H1 (cell line): ENCODE data around the gene THOC6. TPM values are rescaled to one million over a fixed set of nuclear protein-coding genes. Genes with fewer than 3 reads are reported as not detected.

ENCODE experiments used
- CTCF ChIA-PET: fragments of 300-600 bp; sonication (Branson Sonifier 250); formaldehyde crosslinking; loops from one replicate; lab custom pipeline; 2021; ENCODE audit not compliant: partially characterized antibody; lab: Charles Lee
- POLR2A ChIA-PET: fragments of 300-600 bp; sonication (Branson Sonifier 250); formaldehyde crosslinking; loops from one replicate; lab custom pipeline; 2021; ENCODE audit warnings: inconsistent platforms; ENCODE audit not compliant: partially characterized antibody; lab: Charles Lee
- DNase-seq, 2 experiments: peaks; one replicate each; pipeline versions ENCODE4 v3.0.0 to v3.0.0-alpha.2; 2010 to 2022; ENCODE audit warnings: low spot score in 2 of 2, low read depth in 1 of 2, mixed read lengths in 1 of 2
- FAIRE-seq: peaks from 2 replicates; lab custom pipeline; 2011; peaks lifted over from hg19 to GRCh38; lab: Jason Lieb, UNC
- H2AFZ ChIP-seq: 2 replicates; pipeline ENCODE4 v1.8.1; 2012; ENCODE audit warnings: low read length, inconsistent platforms
- H2AK5ac ChIP-seq: 2 replicates; pipeline ENCODE4 v1.6.1; 2013; ENCODE audit warnings: low read depth, low read length
- H2BK120ac ChIP-seq: replicated peaks from 2 replicates; pipeline ENCODE3; 2013; ENCODE audit warnings: low read depth, low read length, inconsistent platforms
- H2BK12ac ChIP-seq: 2 replicates; pipeline ENCODE4 v1.6.1; 2013; ENCODE audit warnings: low read depth, low read length
- H2BK15ac ChIP-seq: 2 replicates; pipeline ENCODE4 v1.6.1; 2013; ENCODE audit warnings: low read length
- H2BK20ac ChIP-seq: 2 replicates; pipeline ENCODE4 v1.6.1; 2013; ENCODE audit warnings: low read length
- H2BK5ac ChIP-seq: 2 replicates; pipeline ENCODE4 v1.6.1; 2013; ENCODE audit warnings: low read depth, low read length
- H3K14ac ChIP-seq: 2 replicates; pipeline ENCODE4 v1.6.1; 2013; ENCODE audit warnings: inconsistent platforms; ENCODE audit not compliant: insufficient read length
- H3K18ac ChIP-seq: 2 replicates; pipeline ENCODE4 v1.6.1; 2013; ENCODE audit warnings: low read length; ENCODE audit errors: extremely low read depth
- H3K23ac ChIP-seq: 2 replicates; pipeline ENCODE4 v1.6.1; 2013; ENCODE audit warnings: inconsistent platforms; ENCODE audit not compliant: insufficient read length
- H3K23me2 ChIP-seq: 2 replicates; pipeline ENCODE4 v1.6.1; 2013; ENCODE audit warnings: low read depth, low read length
- H3K27ac ChIP-seq: 2 replicates; pipeline ENCODE4 v1.6.1; 2011; ENCODE audit warnings: low read depth, low read length, inconsistent platforms
- H3K27me3 ChIP-seq, 4 experiments: replicated peaks in 1 of 4; 1 replicate in 1 of 4; 2 replicates in 3 of 4; pipeline versions ENCODE4 v1.6.1 to v1.8.1; 2011 to 2013; ENCODE audit warnings: low read length in 3 of 4, mild to moderate bottlenecking in 3 of 4, inconsistent platforms in 2 of 4, mixed read lengths in 2 of 4, moderate library complexity in 1 of 4; ENCODE audit not compliant: control insufficient read depth in 3 of 4, insufficient read depth in 3 of 4; ENCODE audit errors: extremely low read depth in 1 of 4
- H3K36me3 ChIP-seq, 4 experiments: 2 replicates each; pipeline versions ENCODE4 v1.6.1 to v1.8.1; 2011 to 2013; ENCODE audit warnings: mild to moderate bottlenecking in 4 of 4, low read length in 3 of 4, moderate library complexity in 2 of 4, control low read depth in 1 of 4, inconsistent platforms in 1 of 4; ENCODE audit not compliant: insufficient read depth in 4 of 4, control insufficient read depth in 2 of 4
- H3K4ac ChIP-seq: replicated peaks from 2 replicates; pipeline ENCODE3; 2013; ENCODE audit warnings: low read length, low read depth, mixed read lengths, inconsistent platforms; ENCODE audit not compliant: insufficient read length
- H3K4me1 ChIP-seq, 4 experiments: replicated peaks in 1 of 4; 1 replicate in 1 of 4; 2 replicates in 3 of 4; pipeline versions ENCODE4 v1.6.1 to v1.8.1; 2011 to 2013; ENCODE audit warnings: low read length in 3 of 4, inconsistent platforms in 2 of 4, mixed read lengths in 1 of 4; ENCODE audit not compliant: insufficient read depth in 4 of 4, control insufficient read depth in 3 of 4
- H3K4me2 ChIP-seq, 2 experiments: 2 replicates each; pipeline versions ENCODE4 v1.6.1 to v1.8.1; 2011 to 2013; ENCODE audit warnings: low read depth in 2 of 2, low read length in 2 of 2, control low read depth in 1 of 2, inconsistent platforms in 1 of 2, mild to moderate bottlenecking in 1 of 2; ENCODE audit not compliant: insufficient read depth in 1 of 2
- H3K4me3 ChIP-seq, 4 experiments: fragments of 200-600, 300-600 bp in 1 of 4; sonication (generic), shearing (Covaris generic), sonication (Bioruptor Twin) in 1 of 4; 2 replicates each; pipeline versions ENCODE4 v1.5.1 to v1.8.1; 2011 to 2016; ENCODE audit warnings: low read length in 4 of 4, low read depth in 3 of 4, control low read depth in 2 of 4, inconsistent platforms in 2 of 4, mild to moderate bottlenecking in 2 of 4, mixed read lengths in 1 of 4, moderate library complexity in 1 of 4; ENCODE audit not compliant: insufficient read depth in 2 of 4; ENCODE audit errors: extremely low read depth in 1 of 4
- H3K56ac ChIP-seq: replicated peaks from 2 replicates; pipeline ENCODE3; 2013; ENCODE audit warnings: low read depth, mild to moderate bottlenecking, mixed read lengths, low read length, inconsistent platforms; ENCODE audit not compliant: insufficient read length
- H3K79me1 ChIP-seq: 2 replicates; pipeline ENCODE4 v1.6.1; 2013; ENCODE audit warnings: low read depth, low read length, control low read depth
- H3K79me2 ChIP-seq, 2 experiments: 2 replicates each; pipeline versions ENCODE4 v1.6.1 to v1.8.1; 2012 to 2013; ENCODE audit warnings: low read length in 2 of 2, mild to moderate bottlenecking in 2 of 2, inconsistent platforms in 1 of 2; ENCODE audit not compliant: insufficient read depth in 2 of 2, control insufficient read depth in 1 of 2
- H3K9ac ChIP-seq, 4 experiments: replicated peaks in 1 of 4; 1 replicate in 1 of 4; 2 replicates in 3 of 4; pipeline versions ENCODE4 v1.6.1 to v1.8.1; 2011 to 2013; ENCODE audit warnings: low read depth in 3 of 4, low read length in 3 of 4, control low read depth in 2 of 4, mild to moderate bottlenecking in 2 of 4, moderate library complexity in 2 of 4, inconsistent platforms in 1 of 4; ENCODE audit errors: extremely low read depth in 1 of 4
- H3K9me3 ChIP-seq, 2 experiments: 2 replicates each; pipeline versions ENCODE4 v1.6.1 to v1.8.1; 2012 to 2013; ENCODE audit warnings: mild to moderate bottlenecking in 2 of 2, moderate library complexity in 2 of 2, control low read depth in 1 of 2, inconsistent platforms in 1 of 2, low read depth in 1 of 2, low read length in 1 of 2, mixed read lengths in 1 of 2; ENCODE audit not compliant: insufficient read depth in 2 of 2
- H4K20me1 ChIP-seq, 2 experiments: replicated peaks in 1 of 2; 2 replicates each; pipeline versions ENCODE3 to v1.8.1; 2011 to 2013; ENCODE audit warnings: inconsistent platforms in 2 of 2, low read length in 2 of 2, mild to moderate bottlenecking in 1 of 2; ENCODE audit not compliant: insufficient read depth in 2 of 2, control insufficient read depth in 1 of 2
- H4K5ac ChIP-seq: 2 replicates; pipeline ENCODE4 v1.6.1; 2013; ENCODE audit warnings: low read length, low read depth, mixed read lengths, inconsistent platforms; ENCODE audit not compliant: insufficient read length
- H4K8ac ChIP-seq: 2 replicates; pipeline ENCODE4 v1.8.0; 2013; ENCODE audit warnings: mild to moderate bottlenecking, moderate library complexity, low read length, inconsistent platforms; ENCODE audit not compliant: insufficient read depth; ENCODE audit errors: extremely low read depth
- H4K91ac ChIP-seq: replicated peaks from 2 replicates; pipeline ENCODE3; 2013; ENCODE audit warnings: low read length, mixed read lengths, inconsistent platforms; ENCODE audit not compliant: insufficient read length
- BRCA1 ChIP-seq: IDR thresholded peaks from 2 replicates; pipeline ENCODE4 v1.6.1; 2012; ENCODE audit warnings: low read depth, low read length, improper control_type of control experiment
- GABPA ChIP-seq: IDR thresholded peaks from 2 replicates; pipeline ENCODE4 v1.6.1; 2011; ENCODE audit warnings: mild to moderate bottlenecking, low read length, moderate library complexity, borderline replicate concordance; ENCODE audit not compliant: insufficient read depth
- HDAC2 ChIP-seq, 2 experiments: fragments of 300-600 bp in 1 of 2; sonication (generic) in 1 of 2; IDR thresholded peaks; 2 replicates each; pipeline ENCODE4 v1.6.1; 2011 to 2012; ENCODE audit warnings: low read depth in 2 of 2, low read length in 2 of 2, mild to moderate bottlenecking in 2 of 2, moderate library complexity in 2 of 2, borderline replicate concordance in 1 of 2, inconsistent platforms in 1 of 2
- MAFK ChIP-seq: IDR thresholded peaks from 2 replicates; pipeline ENCODE4 v1.6.1; 2012; ENCODE audit warnings: low read depth, mild to moderate bottlenecking, improper control_type of control experiment, low read length
- NANOG ChIP-seq: IDR thresholded peaks from 2 replicates; pipeline ENCODE4 v1.6.1; 2011; ENCODE audit warnings: low read length, low read depth, mild to moderate bottlenecking, inconsistent platforms; ENCODE audit not compliant: insufficient read depth, poor library complexity, severe bottlenecking
- POU5F1 ChIP-seq: IDR thresholded peaks from 2 replicates; pipeline ENCODE4 v1.6.1; 2011; ENCODE audit warnings: low read depth, mild to moderate bottlenecking, low read length, moderate library complexity
- SIN3A ChIP-seq, 2 experiments: IDR thresholded peaks in 1 of 2; conservative IDR thresholded peaks in 1 of 2; 2 replicates each; pipeline ENCODE4 v1.6.1; 2011 to 2012; ENCODE audit warnings: low read length in 2 of 2, improper control_type of control experiment in 1 of 2, low read depth in 1 of 2, mild to moderate bottlenecking in 1 of 2
- SP4 ChIP-seq: IDR thresholded peaks from 2 replicates; pipeline ENCODE4 v1.6.1; 2012; ENCODE audit warnings: low read length, inconsistent platforms
- TBP ChIP-seq: IDR thresholded peaks from 2 replicates; pipeline ENCODE4 v1.6.1; 2011; ENCODE audit warnings: low read depth, low read length, improper control_type of control experiment
- ZNF274 ChIP-seq: IDR thresholded peaks from 2 replicates; pipeline ENCODE4 v1.7.0; 2012; ENCODE audit warnings: low read length, borderline replicate concordance; ENCODE audit errors: extremely low read depth
- WGBS, 2 experiments: shearing (Covaris generic) in 1 of 2; methylation state at CpG; one replicate each; pipeline versions ENCODE4 v1.1.6 to v1.1.7; 2013 to 2015; ENCODE audit warnings: low lambda C conversion rate in 2 of 2, mixed read lengths in 2 of 2, inconsistent platforms in 1 of 2, low coverage in 1 of 2, missing lambda C conversion rate in 1 of 2; ENCODE audit not compliant: insufficient replicate concordance in 2 of 2, insufficient coverage in 1 of 2, insufficient read length in 1 of 2; ENCODE audit errors: extremely low coverage in 1 of 2, missing lambda C conversion rate in 1 of 2; 5-methylcytosine and 5-hydroxymethylcytosine counted together
- polyA plus RNA-seq, 7 experiments: library from polyadenylated mRNA; depleted of rRNA in 3 of 7; stranded (reverse) in 5 of 7; unstranded in 2 of 7; fragments of >200 nt in 5 of 7; fragments of 200-250 nt in 2 of 7; gene quantifications; 1 replicate in 5 of 7; 2 replicates in 1 of 7; 4 replicates in 1 of 7; pipeline versions ENCODE4 v1.2.1 to v1.2.3, GENCODE V29; 2011 to 2013; ENCODE audit warnings: missing spikeins in 2 of 7, mixed read lengths in 2 of 7
- total RNA-seq: library from RNA; stranded (reverse); fragmentation: NEBNext Ultra II Directional; extraction: Animal tissue kit (Norgen Biotek cat#: 25700); gene quantifications from 2 replicates; pipeline ENCODE4 v1.2.1, GENCODE V29; 2021
- TF ChIP-seq, protein P1 (sequence below): IDR thresholded peaks from 2 replicates; pipeline ENCODE4 v1.6.1; 2011; ENCODE audit warnings: low read depth, mild to moderate bottlenecking, low read length; ENCODE audit not compliant: insufficient read depth
- TF ChIP-seq, protein P2 (sequence below): IDR thresholded peaks from 2 replicates; pipeline ENCODE4 v1.6.1; 2012; ENCODE audit warnings: inconsistent platforms

Gene THOC6
- total and polyA plus RNA-seq, 2 of the 8 experiments (the other 6 are each of a cell fraction or from before 2014, with no cell fraction given): 78.5 to 111 TPM

DNA sequence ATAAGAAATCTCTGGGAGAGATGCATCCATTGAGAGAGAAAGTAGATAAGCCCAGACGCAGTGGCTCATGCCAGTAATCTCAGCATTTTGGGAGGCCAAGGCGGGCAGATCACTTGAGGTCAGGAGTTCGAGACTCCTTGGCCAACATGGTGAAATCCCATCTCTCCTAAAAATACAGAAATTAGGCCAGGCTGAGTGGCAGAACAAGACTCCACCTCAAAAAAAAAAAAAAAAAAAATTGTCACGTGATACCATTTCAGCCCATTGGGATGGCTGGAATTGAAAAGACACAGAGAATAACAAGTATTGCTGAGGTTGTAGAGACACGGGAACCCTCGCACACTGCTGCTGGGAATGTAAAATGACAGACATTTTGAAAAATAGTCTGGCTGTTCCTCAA is 38.7 kb downstream of the THOC6 start:
- H3K18ac ChIP-seq: no peak overlapping the region
- H2AFZ ChIP-seq: no peak overlapping the region
- H3K4me2 ChIP-seq: no peak overlapping the region
- H2BK20ac ChIP-seq: no peak overlapping the region
- WGBS, 2 experiments: 88% methylated on average over 6 of the region's 6 CpGs; no CpG with 5 or more reads in 1 of the 2 experiments
- POLR2A ChIA-PET: interaction anchor here (1.0 to 12.7 kb wide), 6 partner anchors 12 to 43 kb away, joined by 3 to 140 read pairs (median 8); partner anchors contain the start of genes CLDN6, TNFRSF12A and ZSCAN10
- H2BK5ac ChIP-seq: no peak overlapping the region
- no peak overlapping the region for H3K9ac ChIP-seq
- no peaks in the 10 kb centered on the region for H3K9me3 ChIP-seq
- H3K56ac ChIP-seq: no peak overlapping the region
- CTCF ChIA-PET: interaction anchor here (0.6 to 8.3 kb wide), 6 partner anchors 11 to 801 kb away, joined by 3 to 76 read pairs (median 4); partner anchors contain the start of gene ZSCAN10
- no peak overlapping the region for H2AK5ac ChIP-seq
- FAIRE-seq (no peak), DNase-seq (no peak)
- H3K27me3 ChIP-seq: no peaks in the 10 kb centered on the region; a peak in 1 of 7 replicates
- peaks cover 2% of the 10 kb centered on the region in 2 experiments for H4K20me1 ChIP-seq
- no peak overlapping the region for H3K4ac ChIP-seq
- peaks cover 4 to 11% (median 5%) of the 10 kb centered on the region in 4 experiments; a peak in 5 of 7 replicates for H3K4me1 ChIP-seq
- H2BK15ac ChIP-seq: no peak overlapping the region
- no peak overlapping the region for H4K8ac ChIP-seq
- peaks cover 6% of the 10 kb centered on the region; the same call in 1 of the 2 replicates for H3K23me2 ChIP-seq
- no peak overlapping the region for H4K5ac ChIP-seq
- no peaks in the 10 kb centered on the region for H3K79me2 ChIP-seq
- H3K79me1 ChIP-seq: no peaks in the 10 kb centered on the region
- no peak overlapping the region for H4K91ac ChIP-seq
- H3K23ac ChIP-seq: no peak overlapping the region
- no peaks in the 10 kb centered on the region for H3K36me3 ChIP-seq
- H2BK120ac ChIP-seq: no peak overlapping the region
- H2BK12ac ChIP-seq: no peak overlapping the region
- no peak overlapping the region for H3K4me3 ChIP-seq
- no peak overlapping the region for H3K14ac ChIP-seq
- no peak overlapping the region for H3K27ac ChIP-seq
- TF ChIP-seq BRCA1: no peak
- no peak for TF ChIP-seq HDAC2 (IDR thresholded peaks at IDR 0.05; ENCODE audit: borderline replicate concordance in 1 of 2, low read depth in 2 of 2, low read length in 2 of 2)
- TF ChIP-seq, protein P1, sequence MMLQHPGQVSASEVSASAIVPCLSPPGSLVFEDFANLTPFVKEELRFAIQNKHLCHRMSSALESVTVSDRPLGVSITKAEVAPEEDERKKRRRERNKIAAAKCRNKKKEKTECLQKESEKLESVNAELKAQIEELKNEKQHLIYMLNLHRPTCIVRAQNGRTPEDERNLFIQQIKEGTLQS: no peak
- TF ChIP-seq ZNF274: no peak
- TF ChIP-seq GABPA: no peak
- TF ChIP-seq, protein P2, sequence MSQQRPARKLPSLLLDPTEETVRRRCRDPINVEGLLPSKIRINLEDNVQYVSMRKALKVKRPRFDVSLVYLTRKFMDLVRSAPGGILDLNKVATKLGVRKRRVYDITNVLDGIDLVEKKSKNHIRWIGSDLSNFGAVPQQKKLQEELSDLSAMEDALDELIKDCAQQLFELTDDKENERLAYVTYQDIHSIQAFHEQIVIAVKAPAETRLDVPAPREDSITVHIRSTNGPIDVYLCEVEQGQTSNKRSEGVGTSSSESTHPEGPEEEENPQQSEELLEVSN: no peak
- no peak for TF ChIP-seq TBP
- TF ChIP-seq SP4: no peak
- no peak for TF ChIP-seq NANOG
- no peak for TF ChIP-seq SIN3A (conservative IDR thresholded peaks at IDR 0.05 in 1 of 2, IDR thresholded peaks at IDR 0.05 in 1 of 2; ENCODE audit: low read depth in 1 of 2, low read length in 2 of 2)
- TF ChIP-seq MAFK: no peak
- no peak for TF ChIP-seq POU5F1
